ENCODE measurements around the gene DGKG.

Gene DGKG

DNA sequence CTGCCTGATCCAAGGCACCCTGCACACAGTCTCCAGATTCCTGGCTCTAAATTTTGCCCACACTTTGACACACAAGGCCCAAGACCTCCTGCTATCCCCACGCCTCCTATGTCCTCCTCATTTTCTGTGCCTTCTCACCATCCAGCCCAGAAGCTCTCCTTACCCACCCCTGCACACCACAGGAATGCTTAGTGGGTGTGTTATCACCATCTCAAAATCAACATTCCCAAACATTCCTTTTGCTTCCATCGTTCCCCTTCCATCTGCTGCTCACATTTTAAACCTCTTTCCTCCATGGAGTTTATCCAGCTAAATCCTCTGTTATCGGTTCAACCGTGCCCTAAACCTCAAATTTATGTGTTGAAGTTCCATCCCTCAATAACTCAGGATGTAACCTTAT is 43.9 kb downstream of the DGKG start:
- DNase-seq, result peak; percentile 52

DNA sequence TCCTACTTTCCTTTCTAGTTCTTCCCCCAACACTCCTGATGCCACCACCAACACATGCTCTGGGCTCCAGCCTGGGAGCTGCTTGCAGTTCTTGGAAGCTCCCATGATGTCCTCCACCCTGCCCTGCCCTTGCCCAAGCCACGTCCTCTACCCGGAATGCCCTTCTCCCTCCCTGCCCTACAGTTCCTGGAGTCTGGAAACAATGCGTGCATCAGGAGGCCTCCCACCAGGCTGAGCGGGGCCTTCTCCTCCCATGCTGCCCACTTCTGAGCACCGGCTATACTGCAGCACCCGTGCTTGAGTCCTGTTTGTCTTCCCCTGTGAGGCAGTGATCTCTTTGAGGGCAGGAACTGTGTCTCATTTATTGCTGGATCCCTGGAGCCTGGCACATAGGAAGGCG is 44.6 kb downstream of the DGKG start:
- DNase-seq, result no peak

DNA sequence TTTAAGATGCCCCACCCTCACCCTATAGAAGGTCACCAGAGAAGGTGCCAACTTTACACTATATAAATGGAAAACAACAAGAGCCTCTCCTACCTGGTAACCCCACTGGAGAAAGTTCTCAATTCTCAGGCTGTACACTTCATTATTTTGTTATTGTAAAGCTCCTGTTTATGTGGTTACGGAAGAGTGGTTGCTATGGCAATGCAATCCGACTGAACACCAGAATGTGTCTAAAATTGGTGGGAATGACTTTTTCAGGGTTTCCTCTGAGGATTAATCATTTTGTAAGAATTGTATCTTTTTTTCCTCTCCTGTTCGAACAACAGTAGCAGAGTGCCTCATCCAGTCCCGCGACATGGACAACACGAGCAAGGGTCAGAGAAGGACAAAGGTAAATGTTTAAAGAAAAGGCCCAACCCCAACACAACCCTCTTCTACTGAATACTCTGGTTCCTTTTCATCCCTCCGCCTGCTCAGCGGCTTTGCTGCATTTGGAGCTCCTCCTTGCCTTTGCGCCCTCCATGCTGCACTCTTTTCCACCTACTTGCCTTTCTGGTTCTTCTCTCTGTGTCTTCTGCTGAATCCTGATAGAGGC is 45.3 kb downstream of the DGKG start:
- DNase-seq, result no peak

DNA sequence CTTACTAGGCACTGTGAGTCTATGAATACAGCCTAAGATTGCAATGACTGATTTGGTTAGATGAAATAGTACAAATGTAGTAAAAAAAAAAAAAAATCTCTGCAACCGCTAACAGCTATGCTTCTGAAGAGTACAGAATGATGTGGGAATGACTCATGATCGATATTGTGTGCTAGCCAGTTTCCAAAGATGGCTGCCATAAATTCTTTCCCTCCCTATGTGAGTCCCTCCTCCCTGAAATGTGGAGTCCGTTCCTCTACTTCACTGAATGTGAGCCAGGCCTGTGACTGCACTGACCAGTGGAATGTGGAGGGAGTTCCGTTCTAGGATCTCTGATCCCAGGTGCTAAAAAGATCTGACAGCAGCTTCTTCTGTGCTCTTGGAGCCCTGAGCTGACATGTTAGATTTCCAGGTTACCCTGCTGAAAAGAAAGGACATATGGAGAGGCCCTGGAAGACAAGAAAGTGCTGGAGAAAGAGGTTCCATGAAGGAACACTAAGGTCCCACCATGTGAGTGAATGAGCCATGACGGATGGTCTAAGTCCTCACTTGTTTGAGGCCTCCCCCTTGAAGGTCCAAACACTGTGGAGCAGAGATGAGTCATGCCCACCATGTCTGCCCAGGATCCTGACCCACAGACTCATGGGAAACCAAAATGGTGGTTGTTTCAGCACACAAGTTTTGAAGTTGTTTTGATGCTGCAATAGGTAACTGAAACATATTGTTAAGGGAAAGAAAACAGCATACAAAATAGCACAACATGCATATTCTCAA is 46.3 kb downstream of the DGKG start:
- peak; percentile 31 for DNase-seq

DNA sequence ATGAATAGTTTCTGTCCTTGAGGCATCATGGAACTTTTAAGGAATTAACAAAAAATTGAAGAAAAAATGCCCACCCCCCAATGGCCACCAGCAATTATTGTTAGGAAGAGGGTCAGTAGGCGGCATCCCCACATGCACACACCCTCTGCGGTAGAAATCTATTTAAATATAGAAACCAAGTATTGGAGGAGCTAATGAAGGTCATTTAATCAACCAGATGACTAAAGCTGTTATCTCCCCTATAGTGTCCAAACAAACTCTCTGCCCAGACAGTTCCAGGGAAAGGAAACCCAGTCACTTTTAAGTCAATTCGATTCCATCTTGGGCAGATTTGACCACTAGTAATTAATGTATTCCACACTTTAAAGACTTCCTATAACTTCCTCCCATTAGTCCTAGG is 47.1 kb downstream of the DGKG start:
- DNase-seq, result no peak

DNA sequence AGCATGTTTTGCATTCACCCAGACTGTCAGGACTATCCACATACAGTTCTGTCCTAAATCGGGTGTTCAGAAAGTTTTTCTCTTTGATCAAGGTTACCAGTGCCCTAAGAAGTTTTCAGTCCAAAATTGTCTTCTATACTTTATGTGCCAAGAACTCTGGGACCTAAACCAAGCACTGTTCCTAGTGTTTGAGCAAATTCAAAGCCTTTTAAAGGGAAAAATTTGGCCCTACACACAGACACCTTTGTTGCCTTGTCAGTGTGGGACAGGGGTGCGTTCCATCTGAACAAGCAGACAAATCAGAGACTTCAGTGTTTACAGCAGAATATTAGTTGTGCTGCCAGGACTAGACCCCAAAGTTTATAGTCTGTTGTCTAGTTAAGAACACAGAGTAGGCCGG is 50.6 kb downstream of the DGKG start:
- DNase-seq, result no peak

DNA sequence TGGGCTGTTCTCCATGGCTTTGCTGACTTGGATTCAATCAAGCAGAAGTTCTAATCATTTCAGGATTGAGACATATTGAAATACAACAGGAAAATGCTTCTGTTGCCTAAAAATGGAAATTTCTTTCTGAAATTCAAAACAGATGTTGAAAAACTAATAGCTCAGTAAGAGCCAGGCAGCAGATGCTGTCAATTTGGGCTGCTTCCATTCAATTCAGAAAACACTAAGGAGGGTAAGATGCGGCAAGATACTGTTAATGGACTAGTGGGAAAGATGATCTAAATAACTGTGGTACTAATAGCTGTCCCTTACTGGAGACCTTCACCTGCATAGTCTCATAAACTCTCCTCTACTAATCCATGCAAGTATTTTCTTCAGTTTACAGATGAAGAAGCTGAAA is 53.5 kb downstream of the DGKG start:
- DNase-seq, result no peak

DNA sequence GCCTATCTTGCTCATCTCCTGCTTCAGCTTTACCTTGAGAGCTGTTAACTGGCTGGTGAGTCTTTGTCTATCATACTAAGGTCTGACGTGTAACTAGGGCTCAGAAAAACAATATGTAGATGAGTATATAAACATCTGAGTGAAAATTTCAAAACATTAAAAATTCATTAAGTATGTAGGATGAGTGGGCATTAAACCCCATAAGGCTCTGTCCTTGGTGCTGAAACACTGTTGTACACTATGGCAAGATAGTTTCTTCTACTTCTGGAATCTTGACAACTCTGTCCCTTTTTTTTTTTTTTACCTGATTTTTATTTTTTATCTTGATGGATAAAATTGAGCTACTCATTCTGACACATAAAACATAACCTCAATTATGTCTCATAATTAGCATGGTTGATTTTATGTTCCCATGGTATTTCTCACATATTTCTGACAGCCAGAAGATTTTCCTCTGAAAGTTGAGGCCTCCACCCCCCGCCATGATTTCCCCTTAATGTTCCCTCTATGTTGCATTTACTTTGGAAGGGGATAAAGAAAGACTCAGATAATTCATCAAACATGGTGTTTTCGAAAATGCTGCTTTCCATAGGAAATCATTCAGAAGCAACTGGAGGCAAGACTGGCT is 54.3 kb downstream of the DGKG start:
- DNase-seq, result peak; percentile 67

DNA sequence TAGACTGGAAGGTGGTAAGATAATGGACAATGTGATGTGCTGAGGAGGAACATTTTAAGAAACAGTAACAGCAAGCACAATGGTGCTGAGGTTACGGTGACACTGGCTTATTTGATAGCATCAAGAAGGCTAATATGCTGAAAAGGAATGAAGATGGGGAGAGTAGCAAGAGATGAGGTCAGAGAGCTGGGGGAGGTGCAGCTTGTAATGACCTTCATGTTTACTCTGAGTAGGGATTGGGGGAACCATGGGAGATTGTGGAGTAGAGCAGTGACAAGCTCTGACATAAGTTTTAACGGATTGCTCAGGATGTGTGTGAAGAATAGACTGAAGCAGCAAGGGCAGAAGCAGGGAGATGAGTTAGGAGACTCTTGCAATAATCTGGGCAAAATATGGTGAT is 56.7 kb downstream of the DGKG start:
- no peak for DNase-seq

DNA sequence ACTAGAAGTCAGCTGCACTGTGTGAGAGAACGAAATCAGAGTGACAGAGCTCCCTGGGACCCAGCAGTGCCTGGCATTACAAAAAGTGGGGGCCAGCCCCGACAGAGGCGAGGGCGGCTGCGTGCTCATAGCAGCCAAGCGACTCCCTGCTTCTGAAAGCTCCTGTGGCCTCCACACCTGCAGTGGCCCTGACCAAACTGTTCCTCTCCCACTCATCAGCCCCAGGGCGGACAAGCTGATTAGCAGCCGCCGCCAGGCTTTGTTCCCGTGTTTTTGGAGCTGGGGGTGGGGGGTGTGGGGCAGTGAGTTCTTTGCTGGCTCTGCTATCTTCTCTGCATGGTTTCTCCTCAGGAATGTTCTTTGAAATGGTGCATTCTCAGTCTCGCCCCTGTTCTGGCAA is 58.1 kb downstream of the DGKG start:
- DNase-seq, result no peak

DNA sequence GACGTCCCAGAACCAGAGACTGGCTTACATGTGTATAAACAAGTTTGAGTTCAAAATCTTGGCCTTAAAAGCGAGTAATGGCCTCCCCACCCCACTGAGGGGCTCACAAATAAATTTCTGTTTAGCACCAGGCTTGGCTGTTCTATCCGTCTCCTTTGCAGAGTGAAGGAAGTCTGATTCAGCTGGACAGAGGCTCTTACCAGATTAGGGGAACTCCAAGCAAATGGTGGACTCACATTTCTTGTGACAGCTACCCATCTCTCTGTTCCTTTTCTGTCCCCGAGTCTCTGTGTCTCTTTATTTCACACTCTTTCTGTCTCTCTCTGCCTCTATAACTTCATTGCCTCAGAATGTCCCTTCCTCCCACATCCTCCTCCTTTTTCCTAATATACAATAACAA is 62.7 kb downstream of the DGKG start:
- DNase-seq, result no peak

DNA sequence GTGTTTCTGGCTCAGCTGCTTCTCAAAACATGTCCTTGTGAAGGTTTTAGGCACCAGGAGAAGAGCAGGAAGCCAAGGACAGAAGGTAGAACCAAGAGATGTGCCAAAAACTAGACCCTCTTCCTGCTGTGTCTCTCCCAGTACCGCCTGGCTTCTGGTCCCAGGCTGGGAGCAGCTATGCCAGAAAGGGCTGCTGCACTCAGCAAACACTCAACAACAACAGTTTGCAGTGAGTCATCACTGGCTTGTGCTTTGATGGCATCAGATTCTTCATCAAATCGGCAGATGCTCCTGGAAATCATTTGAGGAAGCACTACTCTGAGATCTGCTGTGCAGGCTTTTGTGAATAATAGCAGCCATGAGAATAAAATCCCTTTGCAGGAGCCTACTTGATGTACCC is 63.2 kb downstream of the DGKG start:
- DNase-seq, result no peak

DNA sequence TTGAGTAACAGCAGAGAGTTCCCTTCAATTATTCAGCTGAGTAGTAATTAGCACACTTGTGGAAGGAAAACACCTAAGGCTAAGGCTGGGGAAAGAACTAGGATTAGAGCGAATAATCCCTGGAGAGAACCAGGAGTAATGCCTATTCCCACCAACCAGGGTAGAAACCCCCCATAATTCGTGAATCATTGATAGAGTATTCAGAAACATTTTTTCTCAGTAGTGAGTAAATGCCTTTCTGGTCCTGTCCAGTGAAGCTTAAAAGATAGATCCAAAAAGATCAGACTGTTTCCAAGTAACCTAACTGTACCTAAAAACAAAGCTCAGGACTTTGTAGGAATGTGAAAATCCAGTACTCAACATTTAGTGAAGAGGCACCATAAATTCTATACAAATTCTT is 71.2 kb downstream of the DGKG start:
- DNase-seq, result peak; percentile 58

DNA sequence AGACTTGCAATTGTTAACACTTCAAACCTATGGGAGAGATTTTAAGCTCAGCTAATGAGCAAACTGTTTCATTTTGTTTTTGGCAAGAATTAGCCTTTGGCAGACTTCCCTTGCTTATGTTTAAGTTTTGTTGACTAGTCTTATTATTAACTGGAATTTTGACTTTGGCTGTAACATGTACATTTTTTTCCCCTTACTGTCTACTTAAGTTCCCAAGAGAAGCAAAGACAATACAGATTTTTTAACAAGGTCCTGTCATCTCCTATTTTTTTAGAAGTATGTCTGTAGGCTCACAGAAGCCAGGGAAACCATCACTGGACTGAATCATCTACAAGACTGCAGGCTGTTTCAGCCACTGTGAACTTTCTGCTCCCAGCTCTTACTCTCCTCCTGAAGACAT is 74.3 kb downstream of the DGKG start:
- DNase-seq, result peak; percentile 95

DNA sequence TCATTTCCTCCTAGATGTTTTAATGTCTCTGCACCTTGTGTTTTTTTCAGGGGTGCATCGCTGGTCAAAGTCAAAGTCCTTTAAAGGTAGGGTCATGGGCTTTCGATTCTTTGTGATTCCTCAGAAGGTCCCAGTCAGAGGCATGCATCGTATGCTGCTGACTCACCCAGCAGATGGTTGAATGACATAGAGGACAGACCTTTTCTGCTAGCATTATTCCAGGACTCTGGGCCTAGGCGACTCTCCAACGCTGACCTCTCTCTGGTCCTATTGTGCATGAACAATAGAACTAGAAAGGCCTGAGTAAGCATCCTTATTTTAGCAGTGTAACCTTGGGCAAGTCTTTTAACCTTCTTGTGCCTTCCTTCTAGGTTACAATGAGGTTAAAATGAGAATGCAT is 75.9 kb downstream of the DGKG start:
- DNase-seq, result peak; percentile 43

DNA sequence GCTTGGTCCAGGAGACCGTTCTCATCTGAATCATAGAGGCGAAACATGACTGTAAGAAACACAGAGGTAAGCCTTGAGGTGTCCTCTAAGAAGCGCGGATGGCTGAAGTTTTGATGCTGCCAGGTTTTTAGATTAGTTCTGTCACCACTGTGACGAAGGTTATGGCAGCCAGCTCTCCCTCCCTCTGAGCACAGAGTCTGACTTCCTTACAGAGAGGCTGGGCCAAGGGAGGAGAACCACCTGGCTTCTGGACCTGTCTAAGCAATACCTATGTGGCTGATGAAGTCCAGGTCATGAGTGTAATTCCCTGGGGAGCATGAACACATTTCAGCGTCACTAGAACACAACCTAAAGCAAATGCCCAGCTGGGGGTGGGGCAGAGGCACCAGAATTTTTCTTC is 77.4 kb downstream of the DGKG start:
- DNase-seq, result no peak

DNA sequence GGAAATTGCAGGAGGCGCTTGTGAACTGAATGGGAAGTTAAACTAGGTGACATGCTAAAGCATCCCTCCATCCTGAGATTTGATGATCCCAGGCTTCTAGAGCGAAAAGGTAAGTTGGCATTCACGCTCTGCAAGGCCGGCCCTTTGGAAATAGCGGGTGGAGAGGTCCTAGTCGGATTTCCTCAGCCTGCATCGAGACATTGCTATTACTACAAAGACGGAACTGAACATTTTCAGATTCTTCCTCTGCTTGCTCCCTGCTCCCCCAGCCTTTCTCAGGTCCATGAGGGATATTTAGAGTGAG is 77.7 kb downstream of the DGKG start:
- no peak for DNase-seq

DNA sequence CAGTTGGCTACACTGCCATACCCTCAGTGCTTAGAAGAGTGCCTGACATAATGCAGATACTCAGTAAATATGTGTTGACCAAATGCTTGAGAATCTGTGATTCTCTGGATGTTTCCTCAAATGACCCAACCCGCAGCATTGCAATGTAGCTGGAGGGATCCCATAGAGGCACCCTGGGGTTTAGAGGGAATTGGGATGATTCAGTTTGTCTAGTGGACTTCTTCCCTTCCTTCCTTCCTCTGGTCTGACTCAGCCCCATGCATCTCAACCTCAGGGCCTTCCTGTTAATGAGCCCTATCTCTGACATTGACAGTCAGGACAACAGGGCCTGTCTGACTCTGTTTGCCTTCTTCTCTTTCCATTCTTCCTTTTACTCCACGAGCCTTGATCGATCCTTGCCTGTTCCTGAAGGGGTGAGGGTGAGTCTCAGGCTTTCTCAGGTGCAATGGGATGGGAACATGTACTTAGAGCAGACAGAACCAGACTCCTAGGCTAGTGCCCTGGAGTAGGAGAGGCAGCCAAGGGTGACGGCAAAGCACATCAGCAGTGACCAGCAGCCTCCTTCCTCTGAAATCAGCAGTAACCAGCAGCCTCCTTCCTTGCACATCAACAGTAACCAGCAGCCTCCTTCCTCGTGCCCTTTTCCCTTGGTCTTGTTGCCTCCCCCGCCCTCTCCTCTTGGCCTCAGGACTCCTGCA is 78.2 kb downstream of the DGKG start:
- peak; percentile 93 for DNase-seq

DNA sequence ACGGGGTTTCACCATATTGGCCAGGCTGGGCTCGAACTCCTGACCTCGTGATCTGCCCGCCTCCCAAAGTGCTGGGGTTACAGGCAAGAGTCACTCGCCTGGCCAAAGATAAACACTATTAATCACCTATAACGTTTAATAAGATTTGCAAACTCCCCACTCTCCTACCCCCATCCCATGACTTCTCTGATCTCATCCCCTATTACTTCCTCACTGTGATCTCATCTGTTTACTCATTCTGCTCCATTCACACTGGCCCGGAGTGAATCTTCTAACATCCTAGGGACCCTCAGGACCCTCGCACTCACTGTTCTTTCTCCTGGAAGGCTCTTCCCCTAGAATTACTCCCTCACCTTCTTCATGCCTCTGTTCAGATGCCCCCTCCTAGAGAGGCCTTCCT is 78.9 kb downstream of the DGKG start:
- no peak for DNase-seq

DNA sequence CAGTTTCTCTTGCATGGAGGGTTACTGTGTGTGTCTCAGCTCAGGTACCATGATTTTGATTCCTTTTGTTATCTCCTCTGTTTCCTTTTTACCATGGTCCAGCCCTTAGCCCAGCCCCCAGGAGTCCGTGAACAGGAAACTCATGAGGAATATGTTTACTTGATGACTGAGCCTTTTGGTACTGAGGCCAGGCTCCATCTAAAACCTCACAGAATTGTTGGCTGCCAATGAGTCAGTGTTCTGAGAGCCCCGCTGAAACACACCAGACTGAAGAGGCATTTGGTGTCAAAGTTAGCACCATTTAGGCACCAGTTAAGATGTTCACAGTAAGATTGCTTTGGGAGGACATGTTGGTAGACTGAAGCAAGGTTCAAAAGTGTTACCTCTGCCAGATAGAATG is 80.9 kb downstream of the DGKG start:
- peak; percentile 84 for DNase-seq

DNA sequence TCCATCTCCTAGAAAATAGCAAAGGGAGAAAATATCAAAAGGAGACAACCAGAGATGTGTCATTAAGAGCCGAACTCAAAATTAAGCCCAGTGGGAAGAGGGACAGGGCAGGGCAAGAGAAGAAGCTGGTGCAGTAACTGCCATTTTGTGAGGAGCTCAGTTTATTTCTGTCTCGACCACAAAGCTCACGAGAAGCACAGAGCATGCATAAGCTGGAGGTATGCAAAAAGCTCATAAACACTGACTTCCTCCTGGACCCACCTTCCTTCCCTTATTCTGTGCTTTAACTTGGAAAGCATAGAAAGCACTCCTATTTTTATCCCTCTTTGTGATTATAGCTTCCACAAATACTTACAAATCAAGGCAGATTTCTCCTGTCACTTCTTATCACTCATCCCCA is 81.3 kb downstream of the DGKG start:
- no peak for DNase-seq

DNA sequence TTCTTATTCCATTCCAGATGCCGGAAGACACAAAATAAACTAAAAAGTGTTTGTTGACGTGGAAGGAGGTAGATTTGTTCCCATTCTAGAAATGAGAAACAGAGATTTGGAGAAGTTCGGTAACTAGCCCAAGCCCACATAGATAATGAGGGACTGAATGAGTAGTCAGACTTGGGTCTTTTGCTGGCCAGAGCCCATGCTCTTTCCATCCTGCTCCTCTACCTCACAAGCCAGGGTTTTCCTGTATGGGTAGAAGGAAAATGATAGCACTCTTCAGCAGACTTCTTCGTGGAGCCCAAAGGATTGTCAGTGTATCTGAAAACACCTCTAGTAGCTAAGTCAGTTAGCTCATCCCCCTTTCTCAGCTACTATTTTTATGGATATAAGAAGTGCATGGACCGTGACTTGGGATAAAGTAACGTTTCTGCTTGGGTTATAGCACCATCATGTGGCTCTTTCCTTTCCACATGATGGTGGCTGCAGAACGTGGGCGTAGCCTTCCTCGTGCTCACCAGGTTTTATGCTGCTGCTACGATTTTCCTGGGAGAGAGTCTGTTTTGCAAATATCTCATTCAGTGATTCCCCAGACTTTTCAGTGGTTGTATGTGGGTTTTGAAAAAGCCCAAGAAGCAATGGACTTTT is 84.6 kb downstream of the DGKG start:
- peak; percentile 61 for DNase-seq

DNA sequence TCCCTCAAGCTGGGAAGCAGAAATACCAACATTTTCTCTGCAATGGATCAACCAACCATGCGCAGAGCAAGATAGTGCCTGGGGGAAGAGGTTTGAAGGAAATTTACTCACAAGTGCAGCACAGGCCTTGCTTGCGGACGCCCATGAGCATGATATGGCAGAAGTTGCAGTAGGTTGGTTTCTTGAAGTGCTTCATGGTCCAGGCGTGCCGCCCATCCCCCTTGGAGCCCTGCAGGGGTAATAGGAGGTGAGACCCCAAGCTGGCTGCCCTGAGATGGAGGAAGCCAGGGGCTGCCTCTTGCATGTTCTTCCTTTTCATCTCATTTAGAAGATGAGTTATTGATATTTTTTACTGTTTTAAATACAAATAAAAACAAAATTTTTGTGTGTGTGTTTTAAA is 86.6 kb downstream of the DGKG start:
- no peak for DNase-seq
